RKO (cell line): ENCODE results near the gene TSPAN32.

Source experiments
- DNase-seq: peaks from one replicate; pipeline ENCODE4 v3.0.0-alpha.2; 2016; ENCODE audit warnings: low spot score

TSPAN32 gene

GRCh38 chr11:2304506-2305139 lies 2.8 kb downstream of the TSPAN32 start:
- DNase-seq: no peak

- peak; percentile 51 for DNase-seq
Observed at GRCh38 chr11:2305140-2305778, 3.4 kb downstream of the TSPAN32 start.

- no peak for DNase-seq
Observed at GRCh38 chr11:2305788-2306451, 4.1 kb downstream of the TSPAN32 start.

- DNase-seq: no peak
Observed at GRCh38 chr11:2306452-2306823, 4.6 kb downstream of the TSPAN32 start.

GRCh38 chr11:2306877-2307500 lies 5.2 kb downstream of the TSPAN32 start:
- DNase-seq: no peak

- no peak for DNase-seq
Observed at GRCh38 chr11:2307501-2308331, 5.9 kb downstream of the TSPAN32 start.

- no peak for DNase-seq
Observed at GRCh38 chr11:2308713-2309112, 6.9 kb downstream of the TSPAN32 start.

- DNase-seq: no peak
Observed at GRCh38 chr11:2309251-2310072, 7.6 kb downstream of the TSPAN32 start.

- no peak for DNase-seq
Observed at GRCh38 chr11:2310073-2310785, 8.4 kb downstream of the TSPAN32 start.

GRCh38 chr11:2310786-2311352 lies 9.1 kb downstream of the TSPAN32 start:
- no peak for DNase-seq

- no peak for DNase-seq
Observed at GRCh38 chr11:2311353-2312133, 9.7 kb downstream of the TSPAN32 start.

GRCh38 chr11:2312232-2313042 lies 10.6 kb downstream of the TSPAN32 start:
- no peak for DNase-seq

- DNase-seq: no peak
Observed at GRCh38 chr11:2313051-2313951, 11.5 kb downstream of the TSPAN32 start.

GRCh38 chr11:2314136-2314524 lies 12.3 kb downstream of the TSPAN32 start:
- DNase-seq: no peak

- no peak for DNase-seq
Observed at GRCh38 chr11:2314525-2315394, 12.9 kb downstream of the TSPAN32 start.

- DNase-seq: no peak
Observed at GRCh38 chr11:2315395-2316168, 13.8 kb downstream of the TSPAN32 start.
